ENCODE data around the gene SLC25A43. TPM values are rescaled to one million over a fixed set of nuclear protein-coding genes. Genes with fewer than 3 reads are reported as not detected.

The SLC25A43 gene
- total and polyA plus RNA-seq, 2 experiments from 2014 or later: 8.7 to 8.9 TPM

DNA sequence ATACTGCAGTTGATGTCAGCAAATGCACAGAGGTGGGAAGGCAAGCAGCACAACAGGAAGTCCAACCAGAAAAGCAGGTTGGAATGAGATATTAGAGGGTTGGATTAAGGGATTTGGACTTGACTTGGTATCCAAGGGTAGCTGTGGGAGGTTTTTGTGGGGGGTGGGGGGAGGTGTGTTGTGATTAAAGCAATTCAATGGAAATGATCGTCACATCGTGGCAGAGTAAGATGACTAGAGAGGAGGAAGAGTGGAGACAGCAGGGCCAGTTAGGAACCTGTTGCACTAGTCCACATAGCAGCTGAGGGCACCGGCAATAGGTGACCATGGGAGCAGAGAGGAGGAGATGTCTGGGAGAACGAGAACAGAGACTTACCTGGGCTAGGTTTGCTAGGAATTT lies 2.4 kb downstream of the SLC25A43 start (continued):
- TF ChIP-seq, protein P1, sequence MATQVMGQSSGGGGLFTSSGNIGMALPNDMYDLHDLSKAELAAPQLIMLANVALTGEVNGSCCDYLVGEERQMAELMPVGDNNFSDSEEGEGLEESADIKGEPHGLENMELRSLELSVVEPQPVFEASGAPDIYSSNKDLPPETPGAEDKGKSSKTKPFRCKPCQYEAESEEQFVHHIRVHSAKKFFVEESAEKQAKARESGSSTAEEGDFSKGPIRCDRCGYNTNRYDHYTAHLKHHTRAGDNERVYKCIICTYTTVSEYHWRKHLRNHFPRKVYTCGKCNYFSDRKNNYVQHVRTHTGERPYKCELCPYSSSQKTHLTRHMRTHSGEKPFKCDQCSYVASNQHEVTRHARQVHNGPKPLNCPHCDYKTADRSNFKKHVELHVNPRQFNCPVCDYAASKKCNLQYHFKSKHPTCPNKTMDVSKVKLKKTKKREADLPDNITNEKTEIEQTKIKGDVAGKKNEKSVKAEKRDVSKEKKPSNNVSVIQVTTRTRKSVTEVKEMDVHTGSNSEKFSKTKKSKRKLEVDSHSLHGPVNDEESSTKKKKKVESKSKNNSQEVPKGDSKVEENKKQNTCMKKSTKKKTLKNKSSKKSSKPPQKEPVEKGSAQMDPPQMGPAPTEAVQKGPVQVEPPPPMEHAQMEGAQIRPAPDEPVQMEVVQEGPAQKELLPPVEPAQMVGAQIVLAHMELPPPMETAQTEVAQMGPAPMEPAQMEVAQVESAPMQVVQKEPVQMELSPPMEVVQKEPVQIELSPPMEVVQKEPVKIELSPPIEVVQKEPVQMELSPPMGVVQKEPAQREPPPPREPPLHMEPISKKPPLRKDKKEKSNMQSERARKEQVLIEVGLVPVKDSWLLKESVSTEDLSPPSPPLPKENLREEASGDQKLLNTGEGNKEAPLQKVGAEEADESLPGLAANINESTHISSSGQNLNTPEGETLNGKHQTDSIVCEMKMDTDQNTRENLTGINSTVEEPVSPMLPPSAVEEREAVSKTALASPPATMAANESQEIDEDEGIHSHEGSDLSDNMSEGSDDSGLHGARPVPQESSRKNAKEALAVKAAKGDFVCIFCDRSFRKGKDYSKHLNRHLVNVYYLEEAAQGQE (IDR thresholded peaks at IDR 0.05; ENCODE audit: unreplicated experiment): no peak
- TF ChIP-seq NANOG (IDR thresholded peaks at IDR 0.05; ENCODE audit: borderline replicate concordance) (no peak), STAT1 (IDR thresholded peaks at IDR 0.05; ENCODE audit: unreplicated experiment) (no peak), ZNF114 (CRISPR knock-in tag; IDR thresholded peaks at IDR 0.05) (no peak), POLR2AphosphoS5 (IDR thresholded peaks at IDR 0.05; ENCODE audit: low read depth) (no peak)
- TF ChIP-seq, protein P2, sequence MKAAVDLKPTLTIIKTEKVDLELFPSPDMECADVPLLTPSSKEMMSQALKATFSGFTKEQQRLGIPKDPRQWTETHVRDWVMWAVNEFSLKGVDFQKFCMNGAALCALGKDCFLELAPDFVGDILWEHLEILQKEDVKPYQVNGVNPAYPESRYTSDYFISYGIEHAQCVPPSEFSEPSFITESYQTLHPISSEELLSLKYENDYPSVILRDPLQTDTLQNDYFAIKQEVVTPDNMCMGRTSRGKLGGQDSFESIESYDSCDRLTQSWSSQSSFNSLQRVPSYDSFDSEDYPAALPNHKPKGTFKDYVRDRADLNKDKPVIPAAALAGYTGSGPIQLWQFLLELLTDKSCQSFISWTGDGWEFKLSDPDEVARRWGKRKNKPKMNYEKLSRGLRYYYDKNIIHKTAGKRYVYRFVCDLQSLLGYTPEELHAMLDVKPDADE (IDR thresholded peaks at IDR 0.05): no peak

DNA sequence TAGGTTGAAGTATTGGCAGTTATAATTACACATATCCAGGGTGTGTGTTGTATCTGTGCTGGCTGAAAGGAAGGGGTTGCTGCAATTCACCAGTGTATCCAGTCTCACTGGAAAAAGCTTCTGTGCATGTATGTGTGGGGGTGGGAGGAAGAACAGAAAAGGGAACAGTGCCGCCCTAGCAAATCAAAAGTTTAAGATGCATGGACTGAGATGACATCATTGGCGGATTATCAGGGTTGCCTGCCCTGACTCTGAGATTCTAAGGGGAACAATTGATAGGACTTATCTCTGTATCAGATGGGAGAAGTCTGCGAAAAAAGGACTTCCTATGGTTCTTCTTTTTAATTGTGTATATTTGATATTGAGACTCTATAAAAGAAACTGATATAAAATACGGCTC lies 3.5 kb downstream of the SLC25A43 start:
- Histone ChIP-seq H3K36me3 (ENCODE audit: insufficient read depth) (no peaks in the 10 kb centered on the region), H3K79me2 (replicated peaks; ENCODE audit: insufficient read depth) (no peaks in the 10 kb centered on the region), H3K4me3 (no peak overlapping the region), H2AFZ (no peak overlapping the region), H3K27me3 (ENCODE audit: insufficient read depth) (peaks cover 11% of the 10 kb centered on the region; the same call in 1 of the 2 replicates), H3K4me1 (ENCODE audit: insufficient read depth) (0 out of 2 replicates have a peak, but pooled peaks cover 4% of the 10 kb centered on the region), H3K9me2 (ENCODE audit: insufficient read depth) (no peaks in the 10 kb centered on the region), H3K27ac (ENCODE audit: low read depth) (no peak overlapping the region), H3K4me2 (no peak overlapping the region), H4K20me1 (replicated peaks; ENCODE audit: insufficient read depth) (no peaks in the 10 kb centered on the region), H3F3A (replicated peaks; ENCODE audit: low read depth) (no peaks in the 10 kb centered on the region)
- Mint-ChIP-seq H3K4me3 (no peak overlapping the region), H3K27ac (no peak overlapping the region), H3K9me3 (no peaks in the 10 kb centered on the region), H3K4me1 (no peaks in the 10 kb centered on the region; the same call in 2 of the 3 replicates), H3K27me3 (ENCODE audit: insufficient read depth, low read depth, poor library complexity) (peaks cover 3% of the 10 kb centered on the region), H3K36me3 (ENCODE audit: low read depth) (no peaks in the 10 kb centered on the region; the same call in 2 of the 3 replicates)
- DNase-seq (ENCODE audit: low spot score): no peak
- ATAC-seq: no peak
- no peak for TF ChIP-seq JUNB (IDR thresholded peaks at IDR 0.05; ENCODE audit: unreplicated experiment)
- TF ChIP-seq ZNF331 (CRISPR knock-in tag; IDR thresholded peaks at IDR 0.05; ENCODE audit: low read depth): no peak
- TF ChIP-seq EZH2phosphoT487 (IDR thresholded peaks at IDR 0.05; ENCODE audit: unreplicated experiment): no peak
- no peak for TF ChIP-seq ZNF114 (CRISPR knock-in tag; IDR thresholded peaks at IDR 0.05)
- TF ChIP-seq CREB1 (CRISPR knock-in tag; IDR thresholded peaks at IDR 0.05; ENCODE audit: low read depth): no peak

GRCh38 chrX:119406776-119407175 lies 7.6 kb downstream of the SLC25A43 start:
- Histone ChIP-seq H3K4me3 (no peak overlapping the region), H3F3A (replicated peaks; ENCODE audit: low read depth) (no peaks in the 10 kb centered on the region), H4K20me1 (replicated peaks; ENCODE audit: insufficient read depth) (no peaks in the 10 kb centered on the region), H3K36me3 (ENCODE audit: insufficient read depth) (no peaks in the 10 kb centered on the region), H3K79me2 (replicated peaks; ENCODE audit: insufficient read depth) (no peaks in the 10 kb centered on the region), H3K9me2 (ENCODE audit: insufficient read depth) (no peaks in the 10 kb centered on the region), H3K27me3 (ENCODE audit: insufficient read depth) (no peaks in the 10 kb centered on the region), H3K27ac (ENCODE audit: low read depth) (no peak overlapping the region), H3K4me2 (no peak overlapping the region), H2AFZ (no peak overlapping the region), H3K4me1 (ENCODE audit: insufficient read depth) (no peaks in the 10 kb centered on the region)
- no peak overlapping the region for H3K27ac Mint-ChIP-seq
- H3K4me1 Mint-ChIP-seq: no peaks in the 10 kb centered on the region
- no peaks in the 10 kb centered on the region; the same call in 2 of the 3 replicates for H3K36me3 Mint-ChIP-seq (ENCODE audit: low read depth)
- TF ChIP-seq STAT1 (IDR thresholded peaks at IDR 0.05; ENCODE audit: unreplicated experiment): no peak
- no peaks in the 10 kb centered on the region for H3K9me3 Mint-ChIP-seq
- ATAC-seq: no peak
- H3K4me3 Mint-ChIP-seq: no peak overlapping the region
- peaks cover 1% of the 10 kb centered on the region for H3K27me3 Mint-ChIP-seq (ENCODE audit: insufficient read depth, low read depth, poor library complexity)
- no peak for DNase-seq (ENCODE audit: low spot score)
